NCI-H187 (cell line): Measurements from ENCODE around the gene DUSP10.
A peak's percentile ranks its signal among the peaks of the same experiment; 100 is the strongest.

ENCODE experiments used
- DNase-seq, 2 experiments: peaks; one replicate each; lab custom pipeline; 2025; lab: John Stamatoyannopoulos, UW

Gene DUSP10

DNA sequence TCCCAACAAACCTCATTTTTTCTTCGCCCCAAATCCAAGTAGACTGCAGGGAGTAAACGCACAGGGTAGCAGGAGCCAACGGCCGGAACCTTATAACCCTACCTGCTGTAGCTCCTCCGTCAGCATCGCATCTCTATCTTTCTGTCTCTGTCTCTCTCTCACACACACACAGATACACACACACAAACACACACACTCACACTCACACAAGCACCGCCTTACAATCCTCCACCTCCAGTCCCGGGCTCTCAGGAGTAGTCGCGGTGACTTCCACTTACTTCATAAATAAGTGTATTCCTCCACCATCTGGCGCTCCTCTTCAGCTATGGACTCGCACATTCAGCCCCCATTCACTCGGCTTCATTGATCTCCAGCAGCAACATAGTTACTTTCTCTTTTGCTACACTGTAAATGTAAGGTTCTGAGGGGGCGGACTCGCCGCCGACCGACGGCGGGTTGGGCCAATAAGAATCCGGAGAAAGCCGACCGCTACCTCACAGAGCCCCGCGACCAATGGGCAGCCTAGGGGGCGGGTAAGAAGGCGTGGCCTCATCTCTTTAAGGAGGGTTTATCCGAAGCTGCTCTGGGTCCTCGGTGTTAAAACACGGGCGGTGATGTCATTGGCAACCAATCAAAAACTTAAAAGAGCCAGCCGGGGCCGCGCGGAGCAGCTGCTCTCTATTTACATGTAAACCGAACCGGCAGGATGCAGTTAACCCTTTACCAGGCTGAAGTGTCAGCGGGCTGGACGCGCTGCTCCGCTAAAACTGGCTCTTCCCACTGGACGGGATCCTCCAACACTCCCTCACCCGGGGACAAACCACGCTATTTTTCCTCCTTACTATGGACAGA lies at the start of gene DUSP10:
Gene DUSP10, minus strand, starts transcription at position 387 of the 852 bp plus-strand sequence. CDS start 2,345 bp downstream, outside the sequence.
- peak; percentile 91 for DNase-seq

DNA sequence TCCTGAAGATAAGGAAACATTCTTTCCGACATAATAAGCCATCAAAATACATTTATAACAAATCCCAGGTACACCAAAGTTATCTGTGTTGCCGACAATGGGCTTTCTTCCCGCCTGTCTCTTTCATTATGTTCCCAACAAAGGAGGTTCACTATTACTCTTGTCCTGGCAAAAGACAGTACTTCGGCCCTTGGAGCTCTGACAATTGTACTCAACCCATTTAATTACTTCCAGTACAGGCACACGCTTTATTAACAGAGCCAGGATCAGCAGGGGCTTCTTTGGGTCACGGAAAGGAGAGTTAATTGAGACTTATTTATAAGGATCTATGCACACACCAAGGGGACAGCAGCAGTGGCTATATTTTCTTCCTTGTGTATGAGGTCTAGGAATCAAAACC lies 46.6 kb upstream of the DUSP10 start:
- DNase-seq: no peak

DNA sequence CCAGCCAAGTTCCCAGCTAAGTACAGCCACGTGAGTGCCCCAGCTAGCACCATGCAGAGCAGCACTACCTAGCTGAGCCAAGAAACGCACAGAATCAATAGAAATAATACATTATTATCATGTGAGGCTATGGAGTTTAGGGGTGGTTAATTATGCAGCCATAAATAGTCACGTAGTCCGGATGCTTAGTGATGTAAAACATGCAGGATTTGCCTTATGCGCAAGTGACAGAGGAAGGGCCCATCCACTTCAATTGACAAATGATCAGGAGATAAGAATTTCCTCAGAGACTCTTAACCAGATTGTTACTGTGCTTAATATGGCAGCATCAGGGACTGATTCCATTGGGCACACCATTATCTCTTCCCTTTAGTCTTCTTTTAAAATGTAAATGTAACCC lies 44.8 kb upstream of the DUSP10 start:
- no peak for DNase-seq

DNA sequence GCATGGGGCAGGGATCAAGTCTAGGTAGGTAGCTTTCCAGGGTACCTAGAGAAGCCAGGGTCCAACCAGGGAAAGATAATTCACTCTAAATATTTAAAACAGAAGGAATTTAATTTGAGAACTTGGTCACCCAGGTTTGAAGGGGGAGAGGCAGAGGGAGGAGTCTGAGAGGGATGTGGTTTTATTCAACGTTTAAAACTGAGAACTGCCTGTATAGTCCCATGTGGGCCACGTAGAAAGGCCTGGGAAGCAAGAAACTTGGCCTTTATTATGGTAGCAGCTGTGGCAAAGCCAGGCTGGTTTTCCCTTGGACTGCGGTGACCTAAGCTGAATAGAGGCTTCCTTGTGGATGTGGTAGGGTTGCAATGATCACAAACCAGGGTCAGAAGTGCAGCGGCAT lies 42.0 kb upstream of the DUSP10 start:
- no peak for DNase-seq

DNA sequence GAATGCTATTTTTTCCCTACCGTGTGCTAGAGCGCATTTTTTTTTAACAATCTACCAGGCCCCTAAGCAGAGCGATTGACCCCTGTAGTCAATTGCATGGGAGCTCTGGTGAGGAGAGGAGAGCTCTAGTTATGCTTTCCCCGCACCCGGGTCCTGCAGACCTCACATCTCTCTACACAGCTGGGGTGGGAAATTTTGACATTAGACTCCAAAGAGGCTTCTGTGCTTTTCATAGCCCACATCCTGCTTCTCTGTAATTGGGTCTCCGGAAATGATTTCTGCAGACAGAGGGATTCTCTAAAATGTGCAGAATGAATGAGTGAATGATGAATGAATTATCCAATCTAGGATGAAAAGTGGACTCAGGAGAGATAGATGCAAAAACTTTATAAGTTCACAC lies 41.5 kb upstream of the DUSP10 start:
- no peak for DNase-seq

DNA sequence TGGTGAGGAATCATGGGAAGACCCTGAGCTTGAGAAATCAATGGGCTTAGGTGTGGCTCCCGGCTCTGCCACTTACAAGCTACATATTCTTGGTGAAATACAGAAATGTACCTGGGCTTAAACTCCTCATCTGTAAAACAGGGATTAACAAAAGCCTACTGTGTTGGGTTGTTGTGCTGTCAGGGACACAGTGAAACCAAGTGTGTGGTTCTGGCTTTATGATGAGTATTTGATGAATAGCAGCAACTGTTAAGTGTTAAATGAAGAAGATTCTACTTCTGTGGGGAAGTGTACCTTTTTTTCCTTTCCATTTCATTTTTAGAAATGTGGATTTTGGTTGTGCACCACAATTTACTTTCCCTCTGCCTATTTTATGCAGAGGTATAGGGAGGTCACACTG lies 41.1 kb upstream of the DUSP10 start:
- no peak for DNase-seq

DNA sequence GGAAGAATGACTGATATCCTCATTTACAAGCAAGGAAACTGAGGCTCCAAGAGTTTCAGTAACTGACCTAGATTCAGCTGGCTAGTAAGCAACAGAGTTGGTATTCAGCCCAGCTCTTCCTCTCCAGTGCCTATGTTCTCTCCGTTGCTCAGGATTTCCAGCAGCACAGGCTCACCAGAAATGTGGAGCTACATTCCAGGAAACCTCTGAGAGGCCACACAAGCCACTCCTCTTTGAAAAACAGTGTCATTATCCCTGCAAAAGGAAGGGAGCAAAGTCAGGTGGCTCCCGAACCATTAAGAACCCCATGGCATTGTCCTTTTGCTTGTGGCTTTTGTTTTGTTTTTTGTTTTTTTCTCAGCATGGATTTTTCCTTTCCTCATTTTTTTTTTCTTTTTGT lies 40.6 kb upstream of the DUSP10 start:
- no peak for DNase-seq

DNA sequence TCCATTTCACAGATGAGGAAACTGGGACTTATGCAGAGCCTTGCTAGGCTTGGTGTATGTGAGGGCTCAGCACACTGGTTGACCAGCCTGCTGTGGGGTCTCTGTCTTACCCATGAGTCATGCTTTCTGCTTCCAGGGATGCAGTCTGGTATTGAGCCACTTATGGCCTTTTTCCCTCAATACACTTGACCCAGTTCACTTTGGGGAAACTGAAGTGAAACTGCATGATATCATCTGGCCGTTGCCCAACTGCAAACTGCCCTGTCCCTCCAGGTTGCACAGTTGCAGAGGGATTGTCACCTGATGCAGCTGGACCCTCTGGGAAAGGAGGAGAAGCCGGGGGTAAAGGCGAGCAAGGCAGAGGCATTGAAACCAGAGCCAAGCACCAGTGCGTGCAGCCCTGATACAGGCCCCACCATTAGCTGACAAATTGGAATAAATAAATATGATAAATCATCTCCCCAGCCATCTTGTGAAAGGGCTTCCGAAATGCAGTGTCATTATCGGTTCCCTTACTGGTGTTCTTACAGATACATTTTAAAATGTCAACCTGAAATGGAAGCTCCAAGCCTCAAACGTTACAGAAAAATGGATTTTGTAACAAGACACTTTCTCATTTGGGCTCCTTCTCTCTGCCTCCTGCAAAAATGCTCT lies 39.3 kb upstream of the DUSP10 start:
- no peak for DNase-seq

DNA sequence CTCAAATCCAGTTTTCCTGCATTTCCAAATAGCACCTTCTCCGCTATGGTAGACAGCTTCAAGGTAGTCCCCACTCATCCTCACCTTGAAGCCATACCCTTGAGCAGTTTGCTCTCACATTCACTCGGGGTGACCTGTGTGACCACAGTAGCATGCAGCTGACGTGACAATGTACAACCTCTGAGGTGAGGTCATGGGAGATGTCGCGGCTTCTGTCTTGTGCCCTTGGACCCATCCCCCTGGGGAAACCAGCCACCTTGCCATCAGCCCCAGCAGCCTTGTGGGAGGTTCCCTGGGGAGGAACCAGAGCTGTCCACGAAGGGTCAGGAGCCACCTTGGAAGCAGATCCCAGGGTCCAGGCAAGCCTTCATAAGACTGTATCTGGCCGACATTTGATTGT lies 38.3 kb upstream of the DUSP10 start:
- DNase-seq: no peak

DNA sequence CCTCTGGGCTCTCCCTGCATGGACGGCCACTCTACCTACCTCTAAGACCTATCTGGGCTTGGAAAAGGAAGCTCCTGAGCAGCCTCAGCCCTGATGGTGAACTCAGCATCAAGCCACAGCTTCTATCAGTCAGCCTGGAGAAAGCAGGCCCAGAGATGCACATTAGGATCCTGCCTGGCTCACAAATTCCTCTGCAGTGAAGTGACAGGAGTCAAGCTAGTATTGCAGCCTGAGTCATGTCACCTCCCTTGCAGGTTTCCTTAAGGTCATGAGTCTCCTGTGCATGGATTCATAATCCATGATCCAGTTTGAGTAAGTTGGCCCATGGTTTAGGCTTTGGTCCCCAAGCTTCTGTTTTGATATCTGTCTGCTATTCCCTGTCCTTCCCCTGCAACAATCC lies 37.9 kb upstream of the DUSP10 start:
- no peak for DNase-seq

DNA sequence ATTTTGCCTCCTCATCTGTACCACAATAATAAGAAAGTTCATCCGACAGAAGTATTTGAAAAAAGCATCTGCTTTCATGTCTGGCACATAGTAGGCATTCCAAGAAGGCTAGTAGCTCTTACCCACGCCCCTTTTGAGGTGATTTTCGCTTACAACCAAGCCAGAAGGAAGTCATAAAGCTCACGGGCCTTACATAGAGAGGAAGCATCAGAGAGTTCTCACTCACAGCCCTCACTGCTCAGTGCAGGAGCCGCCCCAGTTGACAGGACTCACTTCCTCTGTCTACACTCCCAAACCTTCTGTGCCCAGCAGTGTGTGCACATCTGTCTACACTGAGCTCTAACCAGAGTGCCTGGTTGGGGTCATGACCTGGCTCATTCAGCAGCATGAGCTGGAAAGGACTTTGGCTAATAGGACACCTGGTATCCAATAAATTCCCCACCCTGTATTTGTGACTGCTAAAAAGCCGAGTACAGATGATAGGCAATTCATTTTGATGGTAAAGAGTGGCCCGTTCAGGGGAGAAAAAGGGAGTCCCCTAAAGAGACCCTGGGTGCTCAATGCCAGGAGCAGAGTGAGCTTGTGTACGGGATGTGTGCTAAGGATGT lies 36.8 kb upstream of the DUSP10 start:
- no peak for DNase-seq

DNA sequence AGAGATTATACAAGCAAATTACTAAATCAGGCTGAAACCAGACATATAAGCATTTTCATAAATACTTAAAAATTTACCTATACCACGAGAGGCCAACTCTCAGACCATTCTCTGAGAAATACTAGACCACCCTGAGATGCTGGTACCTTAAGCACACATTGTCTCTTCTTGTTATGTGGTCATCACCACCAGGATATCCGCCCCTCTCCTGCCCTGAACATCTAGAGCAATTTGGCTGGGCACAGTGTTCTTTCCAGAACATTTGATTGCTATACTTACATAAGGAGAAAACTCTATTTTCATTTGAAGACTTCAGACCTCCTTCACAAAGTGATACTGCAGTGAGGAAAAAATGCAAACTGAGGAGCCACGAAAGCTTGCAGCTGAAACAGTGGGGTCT lies 36.2 kb upstream of the DUSP10 start:
- DNase-seq: no peak

DNA sequence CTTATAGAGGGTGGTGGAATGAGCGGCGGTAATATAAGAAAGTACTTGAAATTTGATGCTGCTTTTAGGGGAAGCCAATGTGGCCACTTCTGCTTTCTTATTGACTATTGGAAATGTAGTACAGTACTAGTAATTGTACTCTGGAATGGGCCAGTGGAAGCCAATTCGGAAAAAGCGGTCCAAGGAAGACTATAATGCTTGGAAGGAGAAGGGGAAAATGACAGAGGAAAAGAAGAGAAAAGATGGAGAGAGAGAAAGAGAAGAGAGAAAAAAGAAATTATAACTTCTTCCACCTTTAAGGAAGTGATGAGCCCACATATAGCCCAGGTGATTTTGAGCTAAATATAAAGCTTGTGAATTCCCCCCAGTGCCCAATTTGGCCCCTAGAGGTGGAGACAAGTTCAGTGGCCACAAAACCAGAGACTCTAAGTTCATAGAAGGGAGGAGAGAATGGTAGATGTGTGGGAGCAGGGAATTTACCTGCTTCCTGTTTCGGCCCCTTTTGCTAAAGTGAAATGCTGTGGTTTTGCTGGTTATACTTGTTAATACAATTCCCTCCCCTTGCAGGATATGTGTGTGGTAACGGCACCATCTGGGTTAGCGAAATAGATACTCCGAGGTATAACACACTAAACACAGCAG lies 35.7 kb upstream of the DUSP10 start:
- no peak for DNase-seq

DNA sequence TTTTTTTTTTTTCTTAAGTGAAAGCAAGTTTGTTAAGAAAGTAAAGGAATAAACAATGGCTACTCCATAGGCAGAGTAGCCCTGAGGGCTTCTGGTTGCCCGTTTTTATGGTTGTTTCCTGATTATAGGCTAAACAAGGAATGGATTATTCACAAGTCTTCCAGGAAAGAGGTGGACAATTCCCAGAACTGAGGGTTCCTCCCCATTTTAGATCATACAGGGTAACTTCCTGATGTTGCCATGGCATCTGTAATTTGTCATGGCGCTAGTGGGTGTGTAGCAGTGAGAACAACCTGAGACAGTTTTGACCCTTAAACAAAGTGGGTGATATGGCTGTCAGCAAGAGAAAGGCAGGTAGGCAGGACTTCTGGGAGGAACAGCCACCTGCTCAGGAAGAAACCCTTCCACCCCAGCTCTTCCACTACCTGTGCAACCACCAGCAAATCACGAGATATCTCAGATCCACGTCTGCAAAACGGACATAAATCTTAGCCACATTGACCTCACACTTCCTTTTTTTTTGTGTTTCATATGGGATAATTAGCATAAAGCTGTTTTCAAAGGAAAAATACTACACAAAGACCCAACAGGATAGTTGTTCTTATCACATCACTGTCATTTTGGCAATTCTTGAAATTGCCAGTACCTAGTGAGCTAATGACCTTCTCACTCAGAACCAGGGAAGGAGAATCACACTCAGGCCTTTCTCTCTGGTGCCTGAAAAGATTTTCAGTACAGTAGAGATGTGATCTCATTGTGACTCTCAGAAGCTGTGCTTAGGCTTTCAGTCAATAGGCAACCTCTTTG lies 34.8 kb upstream of the DUSP10 start:
- no peak for DNase-seq

DNA sequence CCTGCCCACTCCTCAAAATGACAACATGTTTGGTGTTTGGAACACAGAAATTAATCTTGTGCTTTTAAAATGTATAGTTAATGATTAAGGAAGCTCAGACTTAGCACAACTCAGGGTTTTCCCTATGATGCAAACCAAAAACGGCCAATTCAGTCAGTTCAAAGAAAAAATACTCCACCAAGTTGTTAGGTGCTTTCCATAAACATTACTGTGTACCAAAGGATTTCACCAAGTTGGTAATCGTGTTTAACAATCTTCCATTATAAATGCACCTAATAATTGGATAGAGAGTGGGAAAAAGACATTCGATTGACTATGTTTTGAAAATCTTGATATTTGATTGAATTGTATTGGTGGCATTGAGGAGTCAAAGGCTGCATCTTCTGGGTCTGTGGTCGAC lies 33.3 kb upstream of the DUSP10 start:
- no peak for DNase-seq

DNA sequence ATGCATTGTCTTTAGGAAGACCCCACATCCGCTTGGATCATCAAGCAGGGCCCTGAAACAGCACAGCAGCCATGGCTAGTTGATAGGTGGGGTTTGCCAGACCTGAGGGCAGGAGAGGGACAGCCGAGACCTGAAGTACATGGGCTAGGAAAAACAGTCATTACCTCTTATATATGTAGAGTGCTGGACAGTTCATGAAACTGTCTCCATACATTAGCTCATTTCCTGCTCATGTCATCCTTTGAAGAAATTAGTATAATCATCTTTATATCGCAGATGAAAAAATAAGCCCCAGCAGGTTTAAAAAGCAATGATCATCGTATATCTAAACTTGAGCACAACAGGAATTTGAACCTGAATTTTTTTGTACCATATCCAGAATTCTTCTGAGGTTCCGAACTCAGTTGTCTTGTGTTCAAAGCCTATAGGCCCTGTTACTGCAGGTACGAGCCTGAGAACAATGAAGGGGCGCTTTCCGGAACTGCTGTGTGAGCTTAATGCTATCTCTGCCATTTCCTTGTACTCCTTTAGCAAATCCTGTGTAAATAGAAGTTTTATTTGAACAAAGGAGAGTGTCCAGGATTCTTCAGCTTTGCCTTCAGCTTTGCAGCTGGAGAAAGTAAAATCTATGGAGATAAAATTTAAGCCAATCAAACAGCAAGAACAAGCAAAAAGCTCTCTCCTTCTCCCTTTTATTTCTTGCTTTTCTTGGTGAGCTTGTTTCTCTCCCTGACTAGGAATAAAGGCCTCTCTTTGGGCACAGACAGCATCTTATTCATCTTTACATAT lies 32.4 kb upstream of the DUSP10 start:
- no peak for DNase-seq

DNA sequence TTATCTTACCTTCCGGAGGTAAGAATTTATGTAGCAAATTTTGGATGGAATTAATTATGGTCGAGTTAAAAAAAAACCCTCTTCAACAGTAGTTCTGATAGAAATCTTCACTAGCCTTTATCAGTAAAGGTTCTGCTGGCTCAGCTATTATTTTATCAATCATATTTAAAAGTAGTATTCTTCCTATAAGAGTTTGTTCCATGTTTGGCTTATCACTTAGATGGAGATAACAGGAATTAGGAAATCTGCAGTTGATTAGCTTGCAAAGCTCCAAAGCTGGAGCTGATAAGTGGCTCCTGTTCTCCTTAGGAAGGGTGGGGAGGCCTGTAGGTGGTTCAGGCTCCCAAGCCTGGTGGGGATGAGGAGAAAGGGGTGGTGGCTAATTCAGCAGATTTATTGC lies 31.5 kb upstream of the DUSP10 start:
- DNase-seq: no peak

DNA sequence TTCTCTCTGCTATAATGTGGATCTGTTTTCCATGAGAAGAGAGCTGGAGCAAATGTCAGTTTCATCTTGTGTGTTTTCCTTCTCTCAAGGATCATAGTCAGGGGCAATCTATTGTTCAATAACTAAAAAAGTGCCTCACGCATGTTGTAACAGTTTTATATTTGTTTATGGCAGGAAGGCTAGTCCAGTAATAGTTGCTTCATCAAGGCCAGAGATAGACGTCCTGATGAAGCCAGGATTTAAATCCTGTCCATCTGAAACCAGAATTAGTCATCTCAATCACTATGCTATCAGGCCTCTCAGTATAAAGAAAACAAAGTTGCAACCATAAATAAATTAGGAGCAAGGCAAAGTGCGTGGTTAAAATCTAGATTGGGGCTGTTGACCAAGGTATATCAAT lies 30.2 kb upstream of the DUSP10 start:
- no peak for DNase-seq

DNA sequence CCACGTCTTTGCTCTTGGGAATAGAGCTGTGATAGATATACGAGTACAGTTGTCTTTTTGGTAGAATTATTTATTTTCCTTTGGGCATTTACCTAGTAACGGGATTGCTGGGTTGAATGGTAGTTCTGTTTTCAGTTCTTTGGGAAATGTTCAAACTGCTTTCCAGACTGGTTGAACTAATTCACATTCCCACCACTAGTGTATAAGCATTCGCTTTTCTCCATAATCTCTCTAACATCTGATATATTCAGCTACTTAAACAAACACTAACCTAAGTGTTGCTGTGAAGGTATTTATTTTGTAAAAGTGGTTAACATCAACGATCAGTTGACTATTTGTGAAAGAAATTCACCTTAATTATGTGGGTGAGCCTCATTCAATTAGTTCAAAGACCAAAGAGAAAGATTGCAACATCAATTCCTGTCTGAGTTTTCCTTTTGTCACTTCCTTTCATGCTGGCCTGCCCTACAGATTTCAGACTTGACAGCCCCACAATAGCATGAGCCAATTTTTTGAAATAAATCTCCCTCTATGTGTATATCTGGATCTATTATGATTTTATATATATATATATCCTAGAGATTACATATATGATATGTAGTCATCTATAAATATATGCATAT lies 26.7 kb upstream of the DUSP10 start:
- no peak for DNase-seq

DNA sequence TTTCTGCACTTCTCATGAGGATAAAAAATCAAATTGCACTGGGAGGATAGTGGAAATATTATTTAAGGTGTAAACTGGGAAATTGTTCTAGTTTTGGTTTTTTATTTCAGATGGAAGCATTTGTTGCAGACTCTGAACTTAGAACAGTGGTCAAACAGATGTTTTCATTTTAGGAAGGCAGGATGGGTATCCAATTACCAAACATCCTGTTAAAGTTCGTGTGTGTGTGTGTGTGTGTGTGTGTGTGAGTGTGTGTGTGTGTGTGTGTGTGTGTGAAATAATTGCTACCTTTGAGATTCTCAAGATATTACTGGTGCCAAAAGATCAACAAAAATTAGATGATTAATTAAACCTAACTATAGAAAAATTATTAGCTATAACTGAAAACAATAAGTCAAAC lies 24.3 kb upstream of the DUSP10 start:
- no peak for DNase-seq

DNA sequence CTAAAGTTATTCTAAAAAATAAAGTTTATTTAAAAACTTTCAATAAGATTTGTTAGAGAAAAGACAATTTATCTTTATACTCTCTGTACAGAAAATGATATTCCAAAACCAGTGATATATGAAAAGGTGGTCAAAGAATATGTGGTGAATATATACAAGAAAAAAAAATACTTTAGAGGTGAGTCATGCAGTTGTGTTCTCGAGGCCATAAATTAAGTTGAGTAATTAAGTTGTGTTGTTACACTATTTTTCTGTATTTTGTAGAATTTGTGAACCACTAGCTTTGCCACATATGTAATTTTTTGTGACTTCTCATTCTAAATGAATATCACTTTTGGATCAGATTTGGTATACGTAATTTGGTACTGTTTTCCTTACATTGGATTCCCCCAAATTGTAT lies 23.6 kb upstream of the DUSP10 start:
- DNase-seq: no peak
